ENCODE results near the gene MAML3.

The MAML3 gene

GRCh38 chr4:140168936-140169335, 15.0 kb upstream of the MAML3 start:
- TF ChIP-seq, protein P1, sequence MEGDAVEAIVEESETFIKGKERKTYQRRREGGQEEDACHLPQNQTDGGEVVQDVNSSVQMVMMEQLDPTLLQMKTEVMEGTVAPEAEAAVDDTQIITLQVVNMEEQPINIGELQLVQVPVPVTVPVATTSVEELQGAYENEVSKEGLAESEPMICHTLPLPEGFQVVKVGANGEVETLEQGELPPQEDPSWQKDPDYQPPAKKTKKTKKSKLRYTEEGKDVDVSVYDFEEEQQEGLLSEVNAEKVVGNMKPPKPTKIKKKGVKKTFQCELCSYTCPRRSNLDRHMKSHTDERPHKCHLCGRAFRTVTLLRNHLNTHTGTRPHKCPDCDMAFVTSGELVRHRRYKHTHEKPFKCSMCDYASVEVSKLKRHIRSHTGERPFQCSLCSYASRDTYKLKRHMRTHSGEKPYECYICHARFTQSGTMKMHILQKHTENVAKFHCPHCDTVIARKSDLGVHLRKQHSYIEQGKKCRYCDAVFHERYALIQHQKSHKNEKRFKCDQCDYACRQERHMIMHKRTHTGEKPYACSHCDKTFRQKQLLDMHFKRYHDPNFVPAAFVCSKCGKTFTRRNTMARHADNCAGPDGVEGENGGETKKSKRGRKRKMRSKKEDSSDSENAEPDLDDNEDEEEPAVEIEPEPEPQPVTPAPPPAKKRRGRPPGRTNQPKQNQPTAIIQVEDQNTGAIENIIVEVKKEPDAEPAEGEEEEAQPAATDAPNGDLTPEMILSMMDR (IDR thresholded peaks at IDR 0.05) = no peak

GRCh38 chr4:140168474-140168873, 14.5 kb upstream of the MAML3 start:
- TF ChIP-seq, protein P1 (IDR thresholded peaks at IDR 0.05) = no peak

DNA sequence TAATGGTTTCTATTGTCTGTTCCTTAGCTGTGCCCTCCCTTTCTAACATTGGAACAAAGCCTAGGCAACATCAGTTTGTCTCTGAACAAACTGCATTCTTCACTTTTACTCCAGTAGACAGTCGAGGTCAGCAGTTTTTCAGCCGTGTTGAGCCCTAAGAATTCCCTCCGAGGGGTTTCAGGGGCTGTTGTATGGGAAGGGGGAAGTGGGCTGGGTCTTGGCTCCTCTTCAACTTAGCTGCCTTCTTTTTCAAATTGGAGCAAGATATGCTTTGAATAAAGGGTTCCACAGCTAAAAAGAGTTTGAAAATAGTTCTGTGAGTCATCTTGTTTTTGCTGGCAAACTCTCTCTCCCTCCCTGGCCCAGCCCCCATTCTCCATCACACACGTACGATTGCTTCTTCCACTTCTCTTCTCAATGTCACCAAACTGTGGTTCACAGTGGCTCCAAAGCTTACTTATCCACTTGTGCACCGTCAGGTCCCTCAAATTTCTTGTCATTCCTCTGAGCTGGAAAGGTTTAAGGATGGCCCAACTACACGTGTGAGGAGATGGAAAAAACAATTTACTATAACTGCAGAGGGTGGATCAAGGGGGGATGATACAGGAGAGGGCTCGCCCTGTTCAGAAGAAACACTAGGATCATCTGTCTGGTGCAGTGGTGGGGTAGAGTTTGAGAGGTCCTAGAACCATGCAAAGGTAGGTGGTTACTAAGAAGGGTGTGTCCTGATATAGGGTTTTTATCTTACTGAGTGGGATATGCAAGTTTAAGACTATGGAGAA, 9.2 kb upstream of the MAML3 start:
- TF ChIP-seq, protein P1 (IDR thresholded peaks at IDR 0.05) = no peak

DNA sequence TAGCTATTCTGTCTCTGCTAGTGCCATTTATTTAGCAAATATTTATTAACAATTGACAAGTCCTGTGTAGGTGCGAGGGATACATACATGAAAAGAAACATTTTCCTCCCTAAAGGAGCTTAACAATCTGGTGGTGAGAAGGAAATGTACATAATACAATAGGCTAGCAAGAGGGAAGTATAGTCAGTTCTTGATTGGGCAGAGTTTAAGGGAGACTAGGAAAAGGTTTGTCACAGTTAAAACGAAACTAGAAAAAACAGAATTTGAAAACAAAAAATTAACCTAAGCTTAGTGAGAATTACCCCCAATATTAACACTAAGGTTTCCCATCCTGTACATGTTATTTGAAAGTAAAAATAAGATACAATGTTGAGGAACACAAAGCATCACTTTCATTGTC, 8.6 kb upstream of the MAML3 start:
- TF ChIP-seq, protein P1 (IDR thresholded peaks at IDR 0.05) = no peak

DNA sequence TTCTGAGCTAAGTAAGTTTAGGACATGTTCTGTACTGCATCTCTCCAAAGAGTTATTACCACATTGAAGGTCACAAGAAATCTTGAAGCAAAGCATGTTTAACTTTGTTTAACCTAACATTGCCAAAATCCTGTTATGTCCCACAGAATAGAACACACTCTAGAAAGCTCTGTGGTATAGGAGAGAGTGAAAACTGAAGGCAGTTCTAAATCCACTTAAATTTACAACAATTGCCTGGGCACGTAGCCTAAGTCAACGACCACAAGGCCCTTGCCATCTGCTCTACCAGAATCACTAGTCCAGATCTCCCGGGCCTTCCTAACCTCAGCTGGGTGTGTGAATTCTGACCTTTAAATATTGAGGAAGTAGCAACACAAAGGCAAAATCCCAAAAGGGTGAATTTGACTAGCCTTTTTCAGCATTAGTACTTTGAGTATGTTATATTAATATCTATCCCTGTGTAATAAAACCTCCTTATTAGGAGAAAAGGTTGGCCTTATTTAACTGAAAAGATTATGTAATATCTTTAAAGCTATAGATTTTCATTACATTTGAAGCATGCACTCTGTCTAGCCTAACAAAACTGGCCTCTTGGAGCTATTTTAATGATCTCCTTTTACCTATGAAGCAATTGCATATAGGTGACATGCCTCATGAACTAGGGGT, 4.5 kb upstream of the MAML3 start:
- TF ChIP-seq, protein P1 (IDR thresholded peaks at IDR 0.05) = no peak

DNA sequence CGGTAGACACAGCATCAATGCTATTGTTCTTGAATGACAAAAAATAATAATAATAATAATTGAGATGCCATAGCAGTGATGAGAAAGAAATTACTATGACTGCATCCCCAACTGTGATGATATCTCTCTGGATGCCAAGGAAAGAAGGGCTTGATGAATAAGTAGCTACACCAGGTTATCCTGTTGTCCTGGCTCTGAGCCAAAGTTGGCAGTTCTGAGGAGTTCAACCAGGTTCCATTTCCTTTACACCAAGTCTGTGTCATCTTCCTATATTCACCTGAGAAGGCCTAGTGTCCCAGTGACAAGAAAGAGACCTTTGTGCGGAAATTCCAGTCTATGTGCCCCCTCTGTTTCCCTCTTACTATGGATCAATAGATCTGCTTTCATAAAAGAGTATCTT, 3.4 kb upstream of the MAML3 start:
- TF ChIP-seq, protein P1 (IDR thresholded peaks at IDR 0.05) = no peak

- TF ChIP-seq, protein P1 (IDR thresholded peaks at IDR 0.05) = no peak
Observed at GRCh38 chr4:140156529-140157171, 2.7 kb upstream of the MAML3 start.

Measured in LNCAP (cell line).